Muscle layer of duodenum (tissue), 2 donors: ENCODE data around the gene ST3GAL6.

Experiments
- H3K27ac ChIP-seq: one replicate; pipeline ENCODE4 v1.7.0; 2013; ENCODE audit warnings: mild to moderate bottlenecking, low read length
- H3K27me3 ChIP-seq: one replicate; pipeline ENCODE4 v1.7.0; 2013; ENCODE audit warnings: low read depth, mild to moderate bottlenecking, control low read depth, low read length
- H3K36me3 ChIP-seq, 2 donors: one replicate each; pipeline ENCODE4 v1.7.0; 2013; ENCODE audit warnings: low read length in 2 of 2, control low read depth in 1 of 2, mild to moderate bottlenecking in 1 of 2; ENCODE audit not compliant: insufficient read depth in 2 of 2, control insufficient read depth in 1 of 2
- H3K4me1 ChIP-seq, 2 donors: one replicate each; pipeline ENCODE4 v1.7.0; 2013; ENCODE audit warnings: low read length in 2 of 2, mild to moderate bottlenecking in 2 of 2, control low read depth in 1 of 2, moderate library complexity in 1 of 2; ENCODE audit not compliant: insufficient read depth in 2 of 2, control insufficient read depth in 1 of 2
- H3K4me3 ChIP-seq, 2 donors: one replicate each; pipeline ENCODE4 v1.7.0; 2013; ENCODE audit warnings: low read length in 2 of 2, low read depth in 1 of 2, mild to moderate bottlenecking in 1 of 2
- H3K9me3 ChIP-seq, 2 donors: one replicate each; pipeline ENCODE4 v1.7.0; 2013; ENCODE audit warnings: low read length in 2 of 2, control low read depth in 1 of 2, mild to moderate bottlenecking in 1 of 2; ENCODE audit not compliant: control insufficient read depth in 1 of 2
- donor health status: healthy.

Gene ST3GAL6

DNA sequence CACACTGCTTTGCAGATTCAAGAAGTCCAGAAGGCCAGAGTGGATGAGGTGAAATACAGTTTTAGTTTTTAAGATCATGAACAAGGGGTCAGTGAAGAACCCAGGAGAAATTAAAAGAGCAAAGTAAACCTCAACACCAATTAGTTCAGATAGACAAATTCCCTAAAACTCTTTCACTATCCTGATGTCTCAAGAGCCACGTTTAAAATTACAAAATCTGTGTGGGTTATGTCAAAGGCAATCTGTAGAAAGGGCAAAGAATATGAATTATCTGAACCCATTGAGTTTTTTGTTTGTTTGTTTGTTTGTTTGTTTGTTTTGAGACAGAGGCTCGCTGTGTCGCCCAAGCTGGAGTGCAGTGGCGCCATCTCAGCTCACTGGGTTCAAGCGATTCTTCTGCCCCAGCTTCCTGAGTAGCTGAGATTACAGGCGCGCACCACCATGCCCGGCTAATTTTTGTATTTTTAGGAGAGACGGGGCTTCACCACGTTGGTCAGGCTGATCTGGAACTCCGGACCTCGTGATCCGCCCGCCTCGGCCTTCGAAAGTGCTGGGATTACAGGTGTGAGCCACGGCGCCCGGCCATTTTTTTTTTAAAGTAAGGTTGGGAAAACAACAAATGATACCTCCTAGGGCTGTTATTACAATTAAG is 32.1 kb upstream of the ST3GAL6 start:
- Histone ChIP-seq H3K27me3 (peaks cover 4% of the 10 kb centered on the region), H3K9me3 (no peaks in the 10 kb centered on the region), H3K27ac (no peak overlapping the region), H3K36me3 (no peaks in the 10 kb centered on the region), H3K4me3 (no peak overlapping the region), H3K4me1 (no peaks in the 10 kb centered on the region)

DNA sequence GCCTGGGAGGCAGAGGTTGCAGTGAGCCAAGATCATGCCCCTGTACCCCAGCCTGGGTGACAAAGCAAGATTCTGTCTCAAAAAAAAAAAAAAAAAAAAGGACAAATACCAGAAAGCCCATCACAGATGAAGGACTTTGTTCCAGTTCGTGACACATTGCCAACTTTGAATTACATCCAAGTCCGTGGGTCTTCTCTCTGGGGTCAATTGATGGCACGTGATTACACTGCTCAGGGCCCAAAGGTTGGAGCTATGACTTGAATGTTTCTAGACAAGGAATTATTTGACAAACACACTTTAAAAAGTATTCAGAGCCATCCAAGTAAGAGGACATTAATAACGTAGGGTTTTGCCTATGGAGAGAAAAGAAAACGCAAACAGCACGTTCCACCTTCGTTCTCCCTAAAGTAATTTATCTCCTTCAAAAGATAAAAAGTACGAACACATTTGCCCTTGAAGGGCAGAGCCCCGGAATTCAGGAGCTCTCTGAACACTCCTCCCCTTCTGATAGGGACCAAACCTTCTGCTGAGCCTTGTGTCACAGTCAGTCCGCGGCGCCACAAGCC is 31.3 kb upstream of the ST3GAL6 start:
- Histone ChIP-seq H3K4me1 (no peaks in the 10 kb centered on the region), H3K36me3 (no peaks in the 10 kb centered on the region), H3K9me3 (no peaks in the 10 kb centered on the region), H3K27ac (peak overlapping the region; percentile 56), H3K27me3 (peaks cover 4% of the 10 kb centered on the region), H3K4me3 (peak overlapping the region; percentile 75 to 91)

DNA sequence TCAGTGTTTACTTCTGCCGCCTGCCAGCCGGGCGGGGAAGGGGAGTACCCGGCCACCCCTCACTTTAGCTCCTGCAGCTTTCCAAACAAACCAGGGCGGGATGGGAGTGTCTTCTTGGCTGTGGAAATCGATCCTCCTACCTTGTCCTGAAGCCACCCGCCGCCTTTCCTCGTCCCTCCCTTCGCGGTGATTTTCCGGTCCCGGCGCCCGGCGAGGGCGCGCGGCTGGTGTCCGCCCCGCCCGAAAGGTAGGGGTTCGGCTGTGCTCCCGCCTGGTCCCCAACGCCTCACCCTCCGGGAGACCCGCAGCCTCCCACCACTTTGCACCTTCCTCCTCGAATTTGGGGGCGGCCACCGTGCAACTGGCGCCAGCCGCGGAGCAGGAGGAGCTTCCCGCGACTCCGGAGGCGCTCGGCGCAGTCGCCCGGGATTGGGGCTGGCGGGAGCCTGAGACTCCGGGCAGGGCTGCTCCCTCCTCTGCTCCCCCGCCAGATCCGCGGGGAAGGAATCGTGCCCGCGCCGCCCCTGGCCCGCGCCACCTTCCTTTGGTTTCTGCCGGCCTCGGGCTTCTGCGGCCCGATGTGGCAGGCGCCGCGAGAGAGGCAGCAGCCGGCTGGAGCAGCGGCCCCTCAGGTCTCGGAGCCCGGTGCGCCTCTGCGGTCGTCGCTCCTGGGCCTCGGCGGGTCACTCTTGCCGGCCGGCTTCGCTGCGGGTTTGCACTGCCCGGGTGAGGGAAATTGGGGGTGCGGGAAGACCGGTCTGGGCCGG is 30.7 kb upstream of the ST3GAL6 start:
- Histone ChIP-seq H3K4me1 (no peaks in the 10 kb centered on the region), H3K27me3 (peaks cover 4% of the 10 kb centered on the region), H3K4me3 (peak overlapping the region; percentile 75 to 91), H3K27ac (peak overlapping the region; percentile 56), H3K9me3 (no peaks in the 10 kb centered on the region), H3K36me3 (no peaks in the 10 kb centered on the region)

DNA sequence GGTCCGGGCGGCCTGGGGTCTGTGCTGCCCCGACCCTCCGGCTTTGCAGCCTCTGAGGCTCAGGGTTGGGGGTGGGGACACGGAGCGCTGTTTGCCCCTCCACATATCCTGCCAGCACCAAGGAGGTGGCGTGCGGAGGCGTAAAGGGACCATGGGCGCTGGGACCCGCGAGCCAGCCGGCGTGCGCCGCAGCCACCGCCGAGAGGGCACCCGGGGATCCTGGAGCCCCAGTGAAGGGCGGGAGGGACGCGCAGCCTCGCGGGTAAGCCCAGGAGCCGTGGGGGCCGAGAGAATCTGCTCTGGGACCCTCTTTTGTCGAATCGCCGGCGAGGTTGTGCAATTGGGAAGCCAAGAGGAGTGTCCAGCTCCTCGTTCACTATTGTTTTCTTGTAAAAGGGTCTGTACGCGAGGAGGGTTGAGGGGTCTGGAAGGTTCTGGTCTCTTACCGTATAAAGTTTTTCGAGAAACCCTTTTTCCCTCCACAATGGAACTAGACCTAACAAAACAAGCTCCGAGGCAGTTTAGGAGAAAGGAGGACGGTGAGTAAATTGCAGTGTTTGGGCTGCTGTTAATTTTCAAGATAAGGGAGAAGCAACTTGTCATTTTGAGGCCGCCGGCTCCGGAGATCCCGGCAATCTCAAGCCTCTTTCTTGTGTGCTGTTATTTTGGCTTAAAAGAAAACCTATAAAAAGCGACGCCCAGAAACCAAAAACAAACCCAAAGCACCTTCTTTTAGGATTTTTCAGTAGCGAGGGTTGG is 29.9 kb upstream of the ST3GAL6 start:
- Histone ChIP-seq H3K4me1 (no peaks in the 10 kb centered on the region), H3K4me3 (peak overlapping the region; percentile 75 to 91), H3K27me3 (peaks cover 4% of the 10 kb centered on the region), H3K27ac (peak overlapping the region; percentile 68), H3K36me3 (no peaks in the 10 kb centered on the region), H3K9me3 (no peaks in the 10 kb centered on the region)

DNA sequence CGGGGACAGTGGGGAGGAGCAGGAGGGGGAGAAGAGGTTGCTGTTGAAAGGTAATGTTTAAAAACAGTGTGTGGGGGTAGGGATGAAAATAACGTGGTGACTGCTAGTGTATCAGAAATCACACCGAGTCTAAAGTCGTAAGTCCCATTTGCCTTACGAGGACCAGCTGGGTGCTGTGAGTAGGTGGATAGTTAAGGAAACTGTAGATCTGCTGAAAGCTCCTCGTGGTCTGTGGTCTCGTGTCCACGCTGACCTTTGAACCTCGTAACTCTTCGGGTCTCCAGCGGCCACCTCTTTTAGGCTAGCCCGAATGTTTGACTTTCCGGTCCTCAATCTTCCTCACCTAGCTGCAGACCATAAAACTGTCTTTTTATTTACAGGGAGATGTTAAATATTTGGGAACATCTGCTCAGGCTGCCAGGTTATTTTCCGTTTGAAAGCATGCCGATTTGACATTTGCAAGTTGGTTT is 29.3 kb upstream of the ST3GAL6 start:
- peak overlapping the region; percentile 68 for H3K27ac ChIP-seq

DNA sequence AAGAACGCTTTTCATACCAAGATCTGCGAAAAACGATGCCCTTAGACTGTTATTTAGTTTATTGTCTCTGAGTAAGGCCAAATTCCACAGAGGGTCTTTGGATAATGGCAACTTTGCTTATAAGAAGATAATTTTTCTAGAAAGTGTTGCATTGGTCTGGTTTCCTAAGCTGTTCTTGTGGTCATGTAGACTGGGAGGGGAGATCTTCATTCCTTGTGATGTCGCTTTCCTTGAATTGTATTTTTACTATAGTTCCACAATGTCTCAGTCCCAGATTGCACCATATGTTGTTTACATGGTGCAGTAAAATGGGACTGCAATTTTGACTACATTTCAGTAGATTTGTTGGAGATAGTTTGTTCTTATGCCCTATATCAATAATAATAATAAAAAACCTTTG is 28.8 kb upstream of the ST3GAL6 start:
- H3K27ac ChIP-seq = peak overlapping the region; percentile 68
- H3K4me3 ChIP-seq = peak overlapping the region; percentile 75 to 91
- no peaks in the 10 kb centered on the region for H3K4me1 ChIP-seq

More for the DNA sequence above, 29.3 kb upstream of the ST3GAL6 start:
- Histone ChIP-seq H3K27me3 (peaks cover 4% of the 10 kb centered on the region), H3K36me3 (no peaks in the 10 kb centered on the region), H3K4me3 (peak overlapping the region; percentile 75 to 91), H3K4me1 (no peaks in the 10 kb centered on the region), H3K9me3 (no peaks in the 10 kb centered on the region)

DNA sequence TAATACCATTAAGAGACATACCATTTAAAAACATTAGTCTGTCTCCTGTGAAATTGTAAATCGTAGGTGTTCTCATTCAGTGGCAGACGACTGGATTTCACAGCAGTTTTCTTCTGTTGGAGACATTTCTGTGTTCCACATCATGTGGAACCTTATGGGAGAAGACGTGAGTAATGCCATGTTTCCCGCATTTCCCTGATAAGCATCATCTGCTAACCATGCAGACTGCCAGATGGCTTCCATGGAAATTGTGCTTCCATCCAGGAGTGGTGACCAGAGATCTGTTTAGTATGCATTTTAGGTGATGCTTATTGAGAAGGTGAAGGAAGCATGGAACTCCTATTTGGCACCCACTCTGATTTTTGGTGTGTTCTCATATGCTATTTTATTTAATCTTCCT is 28.4 kb upstream of the ST3GAL6 start:
- Histone ChIP-seq H3K36me3 (no peaks in the 10 kb centered on the region), H3K4me1 (no peaks in the 10 kb centered on the region), H3K27ac (no peak overlapping the region), H3K9me3 (no peaks in the 10 kb centered on the region), H3K4me3 (peak overlapping the region in 1 of 2 donors; percentile 91), H3K27me3 (peaks cover 4% of the 10 kb centered on the region)

More for the DNA sequence above, 28.8 kb upstream of the ST3GAL6 start:
- H3K36me3 ChIP-seq = no peaks in the 10 kb centered on the region
- H3K9me3 ChIP-seq = no peaks in the 10 kb centered on the region
- peaks cover 4% of the 10 kb centered on the region for H3K27me3 ChIP-seq

DNA sequence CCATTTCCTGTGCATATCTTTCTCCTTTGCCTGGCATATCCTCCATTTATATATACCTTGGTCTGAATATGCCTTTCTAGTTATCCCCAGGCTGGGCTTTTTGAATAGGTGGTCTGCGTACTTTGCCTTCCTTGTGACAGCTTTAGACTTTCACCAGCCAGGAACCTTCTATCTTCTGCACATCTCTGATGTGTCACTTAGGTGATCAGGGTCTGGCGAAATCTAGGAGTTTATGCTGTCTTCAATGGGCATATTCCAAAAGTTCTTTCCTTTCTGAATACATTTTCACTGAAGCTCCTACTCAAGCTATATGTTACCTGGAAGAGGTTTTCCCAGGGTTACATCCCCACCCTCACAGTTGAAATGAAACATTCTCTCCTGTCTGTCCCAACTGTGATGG is 27.8 kb upstream of the ST3GAL6 start:
- Histone ChIP-seq H3K27ac (no peak overlapping the region), H3K4me3 (peak overlapping the region in 1 of 2 donors; percentile 91), H3K27me3 (peaks cover 4% of the 10 kb centered on the region), H3K4me1 (no peaks in the 10 kb centered on the region), H3K36me3 (no peaks in the 10 kb centered on the region), H3K9me3 (no peaks in the 10 kb centered on the region)

DNA sequence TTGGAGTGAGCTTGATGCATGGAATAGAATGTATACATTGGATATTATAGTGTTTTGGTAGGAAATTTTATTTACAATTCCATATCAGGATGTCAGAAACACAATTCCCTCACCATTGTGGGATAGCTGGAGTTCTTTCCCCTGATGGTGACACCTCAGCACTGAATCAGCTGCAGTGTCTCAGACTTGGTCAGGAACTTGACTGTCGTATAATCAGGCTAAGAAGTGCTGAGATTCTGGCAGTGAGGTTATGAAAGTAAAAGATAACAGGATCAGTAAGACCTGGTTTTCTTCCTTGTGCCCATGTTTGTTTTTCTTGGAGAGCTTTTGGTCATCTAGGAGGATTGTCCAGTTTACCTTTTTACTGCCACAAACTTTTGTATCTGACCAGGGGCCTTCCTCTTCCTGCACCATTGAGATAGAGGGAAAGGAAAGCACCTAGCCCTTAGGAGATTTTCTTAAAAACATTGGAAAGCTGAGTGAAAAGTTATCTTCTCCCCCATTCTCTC is 27.3 kb upstream of the ST3GAL6 start:
- Histone ChIP-seq H3K27me3 (peaks cover 4% of the 10 kb centered on the region), H3K27ac (no peak overlapping the region), H3K36me3 (no peaks in the 10 kb centered on the region), H3K4me1 (no peaks in the 10 kb centered on the region), H3K4me3 (no peak overlapping the region), H3K9me3 (no peaks in the 10 kb centered on the region)

DNA sequence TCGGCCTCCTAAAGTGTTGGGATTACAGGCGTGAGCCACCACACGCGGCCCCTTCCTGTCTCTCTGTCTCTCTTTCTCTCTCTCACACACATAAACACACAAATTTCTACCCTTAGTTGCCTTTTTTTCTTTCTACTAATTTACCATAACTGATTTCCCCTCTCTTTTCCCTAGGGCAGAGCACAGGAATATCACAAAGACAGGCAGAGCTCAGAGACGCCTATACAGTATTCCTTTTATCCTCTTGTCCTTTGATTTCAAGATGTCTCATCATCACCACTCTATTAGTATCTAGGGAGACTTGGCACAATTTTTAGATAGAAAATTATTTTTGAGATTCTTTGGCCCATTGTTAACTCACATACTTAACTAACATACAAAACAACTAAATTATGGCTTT is 25.8 kb upstream of the ST3GAL6 start:
- Histone ChIP-seq H3K27ac (no peak overlapping the region), H3K4me3 (no peak overlapping the region), H3K9me3 (no peaks in the 10 kb centered on the region), H3K27me3 (peaks cover 4% of the 10 kb centered on the region), H3K4me1 (no peaks in the 10 kb centered on the region), H3K36me3 (no peaks in the 10 kb centered on the region)

DNA sequence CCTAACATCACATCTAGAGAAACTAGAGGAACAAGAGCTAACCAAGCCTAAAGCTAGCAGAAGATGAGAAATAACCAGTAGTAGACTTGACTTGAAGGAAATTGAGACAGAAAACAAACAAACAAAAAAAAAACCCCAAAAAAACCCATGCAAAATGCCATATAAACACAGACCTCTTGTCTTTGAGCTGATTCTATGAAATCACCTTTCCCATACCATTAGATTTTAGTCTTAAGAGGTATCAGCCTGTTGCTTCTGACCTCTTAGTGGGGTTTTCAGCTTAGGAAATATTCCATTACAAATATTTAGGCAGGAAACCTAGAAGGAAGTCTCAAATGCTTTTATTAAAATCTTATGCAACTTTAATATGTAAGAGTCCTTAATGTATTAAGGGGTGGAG is 23.9 kb upstream of the ST3GAL6 start:
- Histone ChIP-seq H3K36me3 (no peaks in the 10 kb centered on the region), H3K4me1 (no peaks in the 10 kb centered on the region), H3K4me3 (no peak overlapping the region), H3K9me3 (no peaks in the 10 kb centered on the region), H3K27me3 (no peaks in the 10 kb centered on the region), H3K27ac (no peak overlapping the region)
